Measurements from ENCODE around the gene CATSPERE.
"Not testable (repeated sequence)": the region's sequence is repeated elsewhere in the genome, so short reads cannot be mapped to it uniquely, and the experiment has no call there.

CATSPERE gene

DNA sequence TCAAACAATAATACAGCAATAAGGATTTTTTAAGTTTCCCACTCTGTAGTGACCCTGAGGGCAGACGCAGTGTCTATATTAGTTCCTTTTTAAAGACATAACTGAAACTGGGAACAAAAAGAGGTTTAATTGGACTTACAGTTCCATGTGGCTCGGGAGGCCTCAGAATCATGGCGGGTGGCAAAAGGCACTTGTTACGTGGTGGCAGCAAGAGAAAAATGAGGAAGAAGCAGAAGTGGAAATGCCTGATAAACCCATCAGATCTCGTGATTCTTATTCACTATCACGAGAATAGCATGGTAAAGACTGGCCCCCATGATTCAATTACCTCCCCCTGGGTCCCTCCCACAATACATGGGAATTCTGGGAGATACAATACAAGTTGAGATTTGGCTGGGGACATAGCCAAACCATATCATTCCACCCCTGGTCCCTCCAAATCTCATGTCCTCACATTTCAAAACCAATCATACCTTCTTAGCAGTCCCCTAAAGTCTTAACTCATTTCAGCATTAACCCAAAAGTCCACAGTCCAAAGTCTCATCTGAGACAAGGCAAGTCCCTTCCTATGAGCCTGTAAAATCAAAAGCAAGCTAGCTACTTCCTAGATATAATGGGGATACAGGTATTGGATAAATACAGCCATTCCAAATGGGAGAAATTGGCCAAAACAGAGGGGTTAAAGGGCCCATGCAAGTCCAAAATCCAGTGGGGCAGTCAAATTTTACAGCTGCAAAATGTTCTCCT is 205.8 kb downstream of the CATSPERE start:
- FAIRE-seq: not testable (repeated sequence)

DNA sequence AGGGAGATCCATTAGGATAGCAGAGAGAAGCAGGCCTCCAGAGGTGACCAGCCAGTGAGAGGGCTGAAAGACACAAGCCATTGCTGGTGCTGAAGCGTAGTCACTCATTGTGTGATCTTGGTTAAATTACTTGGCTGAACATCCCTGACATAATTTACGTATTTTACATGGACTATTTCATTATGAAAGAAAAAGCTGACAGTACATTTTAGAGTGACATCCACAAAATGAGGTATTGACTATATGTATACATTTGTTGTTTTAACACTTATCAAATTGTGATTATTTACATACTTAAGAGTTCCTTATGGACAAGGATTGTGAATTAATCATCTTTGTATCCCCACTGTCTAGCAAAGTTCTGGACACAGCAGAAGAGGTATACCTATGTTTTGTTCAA is 206.7 kb downstream of the CATSPERE start:
- FAIRE-seq: no peak

DNA sequence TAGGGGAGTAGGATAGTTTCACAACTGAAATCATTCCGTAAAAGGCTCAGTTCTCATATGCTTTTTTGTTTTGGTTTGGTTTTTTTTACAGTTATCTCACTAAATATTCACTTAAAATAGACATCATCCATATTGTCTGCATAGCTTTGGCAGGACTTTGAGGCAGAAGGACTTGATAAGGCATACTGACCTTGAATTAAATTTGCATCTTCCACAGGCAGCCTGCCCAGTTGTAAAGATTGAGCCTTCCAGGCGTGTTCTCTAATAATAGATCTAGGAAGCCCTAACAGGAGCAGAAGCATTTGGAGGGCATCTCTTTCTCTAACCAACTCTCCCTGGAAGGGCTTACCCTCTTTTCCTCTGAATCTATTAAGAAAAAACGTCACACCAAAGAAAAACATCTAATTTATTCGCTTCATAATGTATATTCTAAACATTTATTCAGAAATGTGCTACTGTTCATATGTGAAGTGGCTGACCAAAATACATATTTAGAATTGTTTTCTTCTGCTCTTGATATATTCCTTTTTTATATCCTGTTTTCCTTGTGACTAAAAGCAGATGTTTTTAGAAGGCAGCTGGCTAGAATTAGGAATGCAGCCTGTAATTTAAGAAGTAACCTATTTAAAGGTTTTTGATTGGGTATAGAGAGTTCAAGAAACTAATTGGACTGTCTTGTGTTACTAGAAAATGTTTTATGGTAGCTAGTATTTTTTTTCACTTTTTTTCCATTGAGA is 212.0 kb downstream of the CATSPERE start:
- peak; percentile 97 for FAIRE-seq

DNA sequence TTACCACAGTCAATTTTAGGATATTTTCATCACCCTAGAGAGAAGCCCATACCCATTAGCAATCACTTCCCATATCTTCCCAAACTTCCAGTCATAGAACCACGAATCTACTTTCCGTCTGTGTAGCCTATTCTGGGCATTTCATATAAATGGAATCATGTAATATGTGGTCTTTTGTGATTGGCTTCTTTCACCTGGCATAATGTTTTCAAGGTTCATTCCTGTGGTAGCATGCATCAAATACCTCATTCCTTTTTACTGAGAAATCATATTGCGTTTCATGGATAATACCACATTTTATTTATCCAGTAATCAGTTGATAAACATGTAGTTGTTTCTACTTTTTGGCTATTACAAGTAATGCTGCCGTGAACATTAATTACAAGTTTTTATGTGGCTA is 213.4 kb downstream of the CATSPERE start:
- FAIRE-seq: no peak

- no peak for FAIRE-seq
These were observed 214.1 kb downstream of the CATSPERE start for GRCh38 chr1:244675167-244675566.

DNA sequence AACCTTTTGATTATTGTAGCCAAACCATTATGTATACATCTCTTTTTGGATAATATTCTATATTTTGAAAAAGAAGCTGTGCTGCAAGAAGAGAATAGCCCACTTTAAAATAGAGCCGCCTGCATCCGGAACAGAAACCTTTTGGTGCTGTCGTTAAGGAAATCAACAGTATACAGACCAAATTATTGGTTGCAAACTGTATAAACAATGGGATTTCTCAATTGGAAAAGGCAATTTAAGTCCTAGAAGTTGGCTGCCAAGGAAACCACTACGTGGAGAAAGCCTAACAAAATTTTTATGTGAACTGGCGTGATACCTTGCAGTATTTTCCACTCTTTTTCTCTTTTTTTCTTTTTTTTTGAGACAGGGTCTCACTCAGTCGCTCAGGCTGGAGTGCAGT is 217.6 kb downstream of the CATSPERE start:
- FAIRE-seq: no peak

- FAIRE-seq: no peak
These were observed 219.6 kb downstream of the CATSPERE start for GRCh38 chr1:244680667-244681066.

DNA sequence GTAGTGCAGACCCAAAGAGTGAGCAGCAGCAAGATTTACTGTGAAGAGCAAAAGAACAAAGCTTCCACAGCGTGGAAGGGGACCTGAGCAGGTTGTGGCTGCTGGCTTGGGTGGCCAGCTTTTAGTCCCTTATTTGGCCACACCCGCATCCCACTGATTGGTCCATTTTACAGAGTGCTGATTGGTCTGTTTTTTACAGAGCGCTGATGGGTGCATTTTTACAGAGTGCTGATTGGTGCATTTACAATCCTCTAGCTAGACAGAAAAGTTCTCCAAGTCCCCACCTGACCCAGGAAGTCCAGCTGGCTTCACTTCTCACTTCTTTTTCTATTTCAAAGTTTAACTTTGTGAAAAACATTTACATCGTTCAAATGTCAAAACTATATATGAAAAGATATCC is 221.0 kb downstream of the CATSPERE start:
- FAIRE-seq: not testable (repeated sequence)
